ENCODE data around the gene D2HGDH.

- TF ChIP-seq EP300 (IDR thresholded peaks at IDR 0.05) (no peak), POLR2A (IDR thresholded peaks at IDR 0.05) (no peak)
- TF ChIP-seq, protein P1, sequence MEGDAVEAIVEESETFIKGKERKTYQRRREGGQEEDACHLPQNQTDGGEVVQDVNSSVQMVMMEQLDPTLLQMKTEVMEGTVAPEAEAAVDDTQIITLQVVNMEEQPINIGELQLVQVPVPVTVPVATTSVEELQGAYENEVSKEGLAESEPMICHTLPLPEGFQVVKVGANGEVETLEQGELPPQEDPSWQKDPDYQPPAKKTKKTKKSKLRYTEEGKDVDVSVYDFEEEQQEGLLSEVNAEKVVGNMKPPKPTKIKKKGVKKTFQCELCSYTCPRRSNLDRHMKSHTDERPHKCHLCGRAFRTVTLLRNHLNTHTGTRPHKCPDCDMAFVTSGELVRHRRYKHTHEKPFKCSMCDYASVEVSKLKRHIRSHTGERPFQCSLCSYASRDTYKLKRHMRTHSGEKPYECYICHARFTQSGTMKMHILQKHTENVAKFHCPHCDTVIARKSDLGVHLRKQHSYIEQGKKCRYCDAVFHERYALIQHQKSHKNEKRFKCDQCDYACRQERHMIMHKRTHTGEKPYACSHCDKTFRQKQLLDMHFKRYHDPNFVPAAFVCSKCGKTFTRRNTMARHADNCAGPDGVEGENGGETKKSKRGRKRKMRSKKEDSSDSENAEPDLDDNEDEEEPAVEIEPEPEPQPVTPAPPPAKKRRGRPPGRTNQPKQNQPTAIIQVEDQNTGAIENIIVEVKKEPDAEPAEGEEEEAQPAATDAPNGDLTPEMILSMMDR (IDR thresholded peaks at IDR 0.05) = no peak
These were observed 36.5 kb downstream of the D2HGDH start for GRCh38 chr2:241770936-241771285.

Measured in sigmoid colon (tissue), 4 donors.